Thymus (tissue), 11 donors: ENCODE measurements around the gene RRAS. TPM values are rescaled to one million over a fixed set of nuclear protein-coding genes. Genes with fewer than 3 reads are reported as not detected.

Experiments
- DNase-seq, 9 donors: peaks; one replicate each; pipeline ENCODE4 v3.0.0-alpha.2; 2013; ENCODE audit warnings: low spot score in 9 of 9, low read depth in 6 of 9, missing footprints in 1 of 9
- H3K27ac ChIP-seq, 2 donors: one replicate each; pipeline ENCODE4 v1.5.1; 2013; ENCODE audit warnings: control low read depth in 1 of 2, low read depth in 1 of 2, low read length in 1 of 2, mild to moderate bottlenecking in 1 of 2, moderate library complexity in 1 of 2
- H3K27me3 ChIP-seq, 2 donors: one replicate each; pipeline ENCODE4 v1.5.1; 2013; ENCODE audit warnings: low read length in 1 of 2; ENCODE audit not compliant: control insufficient read depth in 2 of 2, insufficient read depth in 1 of 2
- H3K36me3 ChIP-seq, 2 donors: one replicate each; pipeline ENCODE4 v1.5.1; 2013; ENCODE audit warnings: low read length in 1 of 2, mild to moderate bottlenecking in 1 of 2, moderate library complexity in 1 of 2; ENCODE audit not compliant: control insufficient read depth in 2 of 2, insufficient read depth in 2 of 2
- H3K4me1 ChIP-seq, 2 donors: one replicate each; pipeline ENCODE4 v1.5.1; 2013; ENCODE audit warnings: low read length in 2 of 2; ENCODE audit not compliant: control insufficient read depth in 2 of 2, insufficient read depth in 2 of 2
- H3K4me3 ChIP-seq, 2 donors: one replicate each; pipeline ENCODE4 v1.5.1; 2013; ENCODE audit warnings: low read length in 2 of 2, control low read depth in 1 of 2, mild to moderate bottlenecking in 1 of 2
- H3K9me3 ChIP-seq, 2 donors: one replicate each; pipeline ENCODE4 v1.5.1; 2013; ENCODE audit warnings: low read length in 1 of 2, mild to moderate bottlenecking in 1 of 2; ENCODE audit not compliant: control insufficient read depth in 2 of 2, insufficient read depth in 1 of 2
- WGBS: extraction: QIAGEN DNeasy Blood & Tissue Kit; methylation state at CpG from one replicate; pipeline ENCODE4 v1.1.7; 2013; 5-methylcytosine and 5-hydroxymethylcytosine counted together
- polyA plus RNA-seq: library from polyadenylated mRNA; stranded (reverse); fragments of 200-250 nt; gene quantifications from one replicate; pipeline ENCODE4 v1.2.3, GENCODE V29; 2013
- total RNA-seq: library from RNA; stranded (reverse); fragments of 120-200 nt; gene quantifications from one replicate; pipeline ENCODE4 v1.2.4, GENCODE V29; 2013
- donor health status: healthy.

The RRAS gene
- total and polyA plus RNA-seq, 2 donors, result 12.7 to 60.9 TPM

DNA sequence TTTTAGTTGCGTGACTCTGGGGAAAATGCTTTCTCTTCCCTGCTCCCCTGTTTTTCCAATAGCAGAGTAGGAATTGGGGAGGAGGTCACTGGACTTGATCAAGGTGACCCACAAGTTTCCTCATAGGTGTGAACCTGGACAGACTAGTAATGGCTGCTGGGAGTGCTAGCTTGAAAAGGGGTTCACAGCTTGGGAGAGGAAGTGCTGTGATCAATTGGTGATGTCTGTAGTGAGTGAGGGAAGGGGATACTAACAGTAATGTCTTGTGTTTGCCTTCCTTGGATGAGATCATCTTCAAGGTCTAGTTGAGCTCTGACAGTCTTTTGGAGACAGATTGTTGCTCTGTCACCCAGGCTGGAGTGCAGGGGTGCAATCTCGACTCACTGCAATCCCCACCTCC lies 27.5 kb upstream of the RRAS start:
- no peak overlapping the region for H3K4me3 ChIP-seq
- H3K36me3 ChIP-seq, result peaks cover 29 to 30% of the 10 kb centered on the region in 2 donors
- peaks cover 0 to 2% of the 10 kb centered on the region in 2 donors for H3K9me3 ChIP-seq
- no peak for DNase-seq
- H3K4me1 ChIP-seq, result peaks cover 21 to 42% of the 10 kb centered on the region in 2 donors
- no peak overlapping the region for H3K27ac ChIP-seq
- no peaks in the 10 kb centered on the region for H3K27me3 ChIP-seq
- WGBS, result 96% methylated on average over 2 of the region's 2 CpGs

GRCh38 chr19:49666120-49666444 lies 26.1 kb upstream of the RRAS start:
- peaks cover 36 to 39% of the 10 kb centered on the region in 2 donors for H3K36me3 ChIP-seq
- WGBS, result 1% methylated on average over 9 of the region's 9 CpGs
- H3K4me3 ChIP-seq, result peak overlapping the region; percentile 60 to 70
- peaks cover 21 to 35% of the 10 kb centered on the region in 2 donors for H3K4me1 ChIP-seq
- H3K27ac ChIP-seq, result peak overlapping the region; percentile 78 to 92
- H3K9me3 ChIP-seq, result peaks cover 0 to 2% of the 10 kb centered on the region in 2 donors
- H3K27me3 ChIP-seq, result no peaks in the 10 kb centered on the region
- no peak for DNase-seq

DNA sequence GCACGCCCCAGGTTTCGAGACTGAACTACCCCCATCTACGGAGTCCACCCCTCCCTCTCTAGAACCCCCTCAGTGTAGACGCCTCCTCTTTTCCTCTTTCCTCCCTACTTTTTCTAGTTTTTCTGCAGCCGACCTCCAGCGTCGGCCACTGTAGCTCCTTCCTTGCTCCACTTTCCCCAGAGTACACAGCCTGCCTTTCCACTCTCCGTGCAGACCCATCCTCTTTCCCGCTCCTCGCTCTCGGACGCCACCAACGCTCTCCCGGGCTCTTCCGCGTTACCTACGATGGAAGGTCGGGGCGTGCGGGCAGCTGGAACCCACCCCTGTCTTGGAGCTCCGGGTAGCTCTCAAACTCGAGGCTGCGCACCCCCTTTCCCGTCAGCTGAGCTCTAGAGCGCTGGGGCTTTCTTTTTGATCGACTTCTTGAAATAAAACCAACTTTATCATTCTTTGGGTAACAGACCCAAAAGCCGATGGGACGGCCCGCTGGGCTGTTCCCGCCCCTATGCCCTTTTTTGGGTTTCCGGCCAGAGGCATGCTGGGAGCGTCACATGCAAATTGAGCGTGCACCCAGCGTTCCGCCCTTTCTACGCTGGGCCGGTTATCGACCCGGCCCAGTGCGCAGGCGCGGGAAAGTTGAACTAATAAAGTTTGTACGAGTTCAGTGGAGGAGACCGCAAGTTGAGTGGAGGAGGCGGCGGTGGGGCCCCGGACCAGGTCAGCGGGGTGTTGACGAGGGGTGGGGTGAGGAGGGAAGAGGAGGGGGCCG lies 25.6 kb upstream of the RRAS start, which contains the start of the genes BCL2L12 and IRF3:
BCL2L12 (plus strand) TSS at position 583 of the 769 bp plus-strand sequence. CDS start 760 bp downstream, outside the sequence.
IRF3 (minus strand) TSS at position 507 of the 769 bp plus-strand sequence. CDS start 1,019 bp downstream, outside the sequence.
- peak within 1 kb of the TSS; percentile 60 to 70 for H3K4me3 ChIP-seq
- peak within 1 kb of the TSS; percentile 85 to 92 for H3K27ac ChIP-seq
- peak; percentile 90 to 98 (median 96) for DNase-seq
- peaks cover 21 to 35% of the 10 kb centered on the region in 2 donors for H3K4me1 ChIP-seq
- under 1% methylated on average over 50 of the region's 50 CpGs for WGBS
- H3K36me3 ChIP-seq, result peaks cover 41 to 43% of the 10 kb centered on the region in 2 donors
- peaks cover 0 to 2% of the 10 kb centered on the region in 2 donors for H3K9me3 ChIP-seq
- no peaks in the 10 kb centered on the region for H3K27me3 ChIP-seq

DNA sequence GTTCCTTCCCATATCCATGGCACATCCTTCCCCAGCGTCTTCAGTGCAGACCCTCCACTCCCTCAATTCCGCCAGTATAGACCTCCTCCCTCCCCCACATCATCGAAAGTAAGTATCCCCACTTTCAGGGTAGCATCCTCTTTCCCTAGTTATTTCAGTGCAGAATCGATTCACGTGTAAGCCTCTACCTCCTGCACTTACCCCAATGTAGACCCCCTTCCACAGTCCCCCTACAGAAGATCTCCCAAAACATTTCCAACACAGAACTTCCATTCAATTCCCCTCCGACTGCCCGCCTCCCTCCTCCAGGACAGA lies 25.1 kb upstream of the RRAS start:
- H3K27ac ChIP-seq, result peak overlapping the region; percentile 85 to 92
- peak in 1 of 9 donors; percentile 11 for DNase-seq
- peaks cover 21 to 35% of the 10 kb centered on the region in 2 donors for H3K4me1 ChIP-seq
- 1% methylated on average over 7 of the region's 7 CpGs for WGBS
- peaks cover 43 to 44% of the 10 kb centered on the region in 2 donors for H3K36me3 ChIP-seq
- no peaks in the 10 kb centered on the region for H3K27me3 ChIP-seq
- H3K9me3 ChIP-seq, result peaks cover 0 to 2% of the 10 kb centered on the region in 2 donors
- H3K4me3 ChIP-seq, result peak overlapping the region; percentile 60 to 70

DNA sequence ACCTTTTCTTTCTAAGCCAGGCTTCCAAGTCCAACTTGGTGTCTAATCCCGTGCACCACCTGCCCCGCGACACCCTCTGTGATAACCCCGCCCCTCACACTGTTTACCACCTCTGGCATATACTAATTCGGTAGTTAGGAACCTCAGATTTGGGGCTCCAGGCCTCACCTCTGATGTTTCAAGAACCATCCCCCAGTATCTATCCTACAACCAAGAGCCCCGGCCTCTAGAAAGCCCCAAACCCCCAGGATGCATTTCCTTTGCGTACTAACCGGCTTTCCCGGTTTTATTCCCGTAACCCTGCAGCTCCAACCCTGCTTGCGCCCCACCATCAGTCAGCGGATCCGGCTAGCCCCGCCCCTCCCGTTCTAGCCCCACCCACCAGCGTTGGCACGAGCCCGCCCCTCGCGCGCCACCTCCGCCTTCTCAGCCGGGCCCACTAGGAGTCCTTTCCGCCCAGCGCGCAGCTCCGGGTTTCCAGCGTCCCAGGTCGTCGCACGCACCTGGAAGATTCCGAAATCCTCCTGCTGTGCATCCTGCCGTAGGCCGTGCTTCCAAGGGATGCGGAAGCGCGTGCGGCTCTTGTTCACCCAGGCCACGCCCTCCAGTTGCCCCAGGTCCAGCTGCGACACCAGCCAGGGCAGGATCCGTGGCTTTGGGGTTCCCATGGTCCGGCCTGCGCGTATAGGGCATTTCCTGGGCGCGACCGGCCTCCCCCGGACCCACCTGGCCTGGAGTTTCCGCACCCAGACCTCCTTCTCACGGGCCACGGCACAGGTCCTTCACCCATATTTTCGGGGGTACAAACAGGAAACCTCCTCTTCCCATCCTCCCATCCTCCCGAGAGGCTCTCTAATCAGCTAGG lies 24.5 kb upstream of the RRAS start:
- H3K36me3 ChIP-seq, result peaks cover 41 to 44% of the 10 kb centered on the region in 2 donors

GRCh38 chr19:49663224-49663623 lies 23.3 kb upstream of the RRAS start:
- DNase-seq, result no peak
- no peak overlapping the region for H3K27ac ChIP-seq
- WGBS, result 97% methylated on average over 12 of the region's 12 CpGs
- H3K4me1 ChIP-seq, result peaks cover 21 to 35% of the 10 kb centered on the region in 2 donors
- peaks cover 47 to 48% of the 10 kb centered on the region in 2 donors for H3K36me3 ChIP-seq
- H3K4me3 ChIP-seq, result no peak overlapping the region
- H3K9me3 ChIP-seq, result peaks cover 0 to 2% of the 10 kb centered on the region in 2 donors
- no peaks in the 10 kb centered on the region for H3K27me3 ChIP-seq

More for the DNA sequence above, 24.5 kb upstream of the RRAS start:
- DNase-seq, result peak in 8 of 9 donors; percentile 60 to 89 (median 82)
- Histone ChIP-seq H3K27me3 (no peaks in the 10 kb centered on the region), H3K9me3 (peaks cover 0 to 2% of the 10 kb centered on the region in 2 donors), H3K4me1 (peaks cover 21 to 35% of the 10 kb centered on the region in 2 donors), H3K27ac (peak overlapping the region; percentile 85 to 92), H3K4me3 (peak overlapping the region; percentile 60 to 70)
- under 1% methylated on average over 53 of the region's 53 CpGs for WGBS

GRCh38 chr19:49662011-49662410 lies 22.1 kb upstream of the RRAS start:
- peaks cover 56 to 59% of the 10 kb centered on the region in 2 donors for H3K36me3 ChIP-seq
- no peak overlapping the region for H3K27ac ChIP-seq
- peaks cover 0 to 2% of the 10 kb centered on the region in 2 donors for H3K9me3 ChIP-seq
- no peaks in the 10 kb centered on the region for H3K27me3 ChIP-seq
- no peak for DNase-seq
- H3K4me3 ChIP-seq, result no peak overlapping the region
- H3K4me1 ChIP-seq, result peaks cover 18 to 35% of the 10 kb centered on the region in 2 donors
- 98% methylated on average over 16 of the region's 16 CpGs for WGBS

DNA sequence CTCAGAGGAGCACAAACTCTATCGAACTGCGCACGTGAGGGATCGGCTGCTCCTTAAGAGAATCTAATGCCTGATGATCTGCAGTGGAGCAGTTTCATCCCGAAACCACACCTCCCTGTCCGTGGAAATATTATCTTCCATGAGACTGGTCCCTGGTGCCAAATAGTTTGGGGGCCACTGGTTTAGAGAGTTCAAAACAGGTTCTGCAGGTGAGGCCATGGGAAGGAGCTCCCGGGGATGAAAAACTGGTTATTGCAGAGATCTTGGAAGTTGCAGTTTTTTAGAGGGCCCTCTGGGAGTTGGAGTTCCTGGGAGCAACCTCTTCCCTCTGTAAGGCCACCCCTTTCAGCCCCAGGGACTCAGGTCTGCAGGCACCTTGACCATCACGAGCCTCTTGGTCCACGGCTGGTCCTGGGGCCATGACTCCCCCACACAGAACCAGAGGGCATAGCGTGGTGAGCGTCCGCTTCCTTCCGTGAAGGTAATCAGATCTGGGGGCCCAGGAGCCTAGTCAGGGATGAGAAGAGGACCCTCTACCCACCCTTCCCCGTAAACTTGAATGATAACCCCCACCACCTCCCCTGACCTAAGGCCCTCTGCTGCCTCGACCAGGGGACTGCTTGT lies 20.5 kb upstream of the RRAS start:
- peaks cover 9 to 25% of the 10 kb centered on the region in 2 donors for H3K4me1 ChIP-seq
- H3K36me3 ChIP-seq, result peaks cover 72 to 74% of the 10 kb centered on the region in 2 donors
- no peaks in the 10 kb centered on the region for H3K27me3 ChIP-seq
- DNase-seq, result no peak
- H3K9me3 ChIP-seq, result no peaks in the 10 kb centered on the region
- no peak overlapping the region for H3K4me3 ChIP-seq
- 96% methylated on average over 15 of the region's 15 CpGs for whole genome bisulfite sequencing
- no peak overlapping the region for H3K27ac ChIP-seq
